Stomach (tissue), 9 donors: ENCODE data around the gene CHMP3. TPM values are rescaled to one million over a fixed set of nuclear protein-coding genes. Genes with fewer than 3 reads are reported as not detected.

Source experiments
- DNase-seq, 2 donors: peaks; one replicate each; pipeline versions ENCODE4 v3.0.0 to v3.0.0-alpha.2; 2013 to 2019
- H3K27ac ChIP-seq, 5 donors: fragments of 200-600 bp in 4 of 5; sonication (generic) in 4 of 5; one replicate each; pipeline ENCODE4 v1.5.1; 2013 to 2019; ENCODE audit warnings: mild to moderate bottlenecking in 1 of 5, moderate library complexity in 1 of 5
- H3K27me3 ChIP-seq, 3 donors: fragments of 200-600 bp; sonication (generic); one replicate each; pipeline ENCODE4 v1.5.1; 2017 to 2019; ENCODE audit warnings: mixed run types in 1 of 3
- H3K36me3 ChIP-seq, 4 donors: fragments of 200-600 bp; sonication (generic); 1 replicate in 3 of 4; 2 replicates in 1 of 4; pipeline ENCODE4 v1.5.1; 2016 to 2019
- H3K4me1 ChIP-seq, 4 donors: fragments of 200-600 bp; sonication (generic); one replicate each; pipeline ENCODE4 v1.5.1; 2016 to 2019
- H3K4me3 ChIP-seq, 4 donors: fragments of 200-600 bp; sonication (generic) in 3 of 4; one replicate each; pipeline ENCODE4 v1.5.1; 2016 to 2019; ENCODE audit warnings: mild to moderate bottlenecking in 1 of 4
- H3K9me3 ChIP-seq, 4 donors: fragments of 200-600 bp; sonication (generic); one replicate each; pipeline ENCODE4 v1.5.1; 2016 to 2019
- EP300 ChIP-seq: sonication (generic); formaldehyde crosslinking; IDR thresholded peaks from one replicate; pipeline ENCODE4 v1.6.1; 2017; ENCODE audit warnings: antibody characterized with exemption
- POLR2A ChIP-seq, 4 donors: fragments of 450-650 bp; IDR thresholded peaks; one replicate each; pipeline ENCODE4 v1.6.1; 2016; ENCODE audit warnings: antibody characterized with exemption in 4 of 4, control low read depth in 2 of 4, mild to moderate bottlenecking in 1 of 4, moderate library complexity in 1 of 4
- POLR2AphosphoS5 ChIP-seq, 3 donors: sonication (generic); formaldehyde crosslinking; IDR thresholded peaks; one replicate each; pipeline ENCODE4 v1.6.1; 2016; ENCODE audit warnings: antibody characterized with exemption in 3 of 3
- WGBS, 5 donors: extraction: QIAGEN DNeasy Blood & Tissue Kit in 3 of 5; methylation state at CpG; one replicate each; pipeline versions ENCODE4 v1.1.5 to v1.1.7; 2013 to 2018; 5-methylcytosine and 5-hydroxymethylcytosine counted together
- intact Hi-C: fragments of 100-400 bp; cut with DNase I; formaldehyde crosslinking; loops from one replicate; pipeline ENCODE4 v1.15.1; 2023; ENCODE audit warnings: low total_unique reads
- polyA plus RNA-seq, 3 donors: library from polyadenylated mRNA; stranded (reverse); fragments of 200-250 nt; gene quantifications; one replicate each; pipeline ENCODE4 v1.2.3, GENCODE V29; 2013
- total RNA-seq, 5 donors: library from RNA; depleted of rRNA; stranded (reverse); fragments of >200 nt; gene quantifications; one replicate each; pipeline versions ENCODE4 v1.1.0 to v1.2.3, GENCODE V29; 2014 to 2016
- TF ChIP-seq, protein P1 (sequence below), 7 experiments: fragments of 450-650 bp in 4 of 7; fragments of 200-600 bp in 3 of 7; sonication (generic) in 3 of 7; IDR thresholded peaks; one replicate each; pipeline ENCODE4 v1.5.1; 2016 to 2019; ENCODE audit warnings: antibody characterized with exemption in 7 of 7, control low read depth in 2 of 7, mild to moderate bottlenecking in 1 of 7
- donor health status: healthy with polysubstance abuse.
- donor health status: Bipolar disorder and iron deficiency.
- donor health status: healthy.

The CHMP3 gene
- total and polyA plus RNA-seq, 8 donors, result 25.7 to 158 (median 87.4) TPM

DNA sequence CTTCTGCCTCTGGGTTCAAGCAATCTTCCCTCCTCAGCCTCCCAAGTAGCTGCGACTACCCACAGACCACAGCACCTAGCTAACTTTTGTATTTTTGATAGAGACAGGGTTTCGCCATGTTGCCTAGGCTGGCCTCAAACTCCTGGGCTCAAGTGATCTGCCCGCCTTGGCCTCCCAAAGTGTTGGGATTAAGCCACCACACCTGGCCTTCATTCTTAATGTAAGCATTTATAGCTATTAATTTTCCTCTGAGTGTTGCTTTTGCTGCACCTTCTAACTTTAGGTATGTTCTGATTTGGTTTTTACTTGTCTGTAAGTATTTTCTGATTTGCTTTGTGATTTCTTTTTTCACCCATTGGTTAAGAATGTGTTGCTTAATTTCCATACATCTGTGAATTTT is 29.7 kb downstream of the CHMP3 start:
- no peak overlapping the region for H3K27ac ChIP-seq
- no peak for TF ChIP-seq POLR2AphosphoS5 (IDR thresholded peaks at IDR 0.05)
- TF ChIP-seq POLR2A (IDR thresholded peaks at IDR 0.05), result no peak
- TF ChIP-seq, protein P1, sequence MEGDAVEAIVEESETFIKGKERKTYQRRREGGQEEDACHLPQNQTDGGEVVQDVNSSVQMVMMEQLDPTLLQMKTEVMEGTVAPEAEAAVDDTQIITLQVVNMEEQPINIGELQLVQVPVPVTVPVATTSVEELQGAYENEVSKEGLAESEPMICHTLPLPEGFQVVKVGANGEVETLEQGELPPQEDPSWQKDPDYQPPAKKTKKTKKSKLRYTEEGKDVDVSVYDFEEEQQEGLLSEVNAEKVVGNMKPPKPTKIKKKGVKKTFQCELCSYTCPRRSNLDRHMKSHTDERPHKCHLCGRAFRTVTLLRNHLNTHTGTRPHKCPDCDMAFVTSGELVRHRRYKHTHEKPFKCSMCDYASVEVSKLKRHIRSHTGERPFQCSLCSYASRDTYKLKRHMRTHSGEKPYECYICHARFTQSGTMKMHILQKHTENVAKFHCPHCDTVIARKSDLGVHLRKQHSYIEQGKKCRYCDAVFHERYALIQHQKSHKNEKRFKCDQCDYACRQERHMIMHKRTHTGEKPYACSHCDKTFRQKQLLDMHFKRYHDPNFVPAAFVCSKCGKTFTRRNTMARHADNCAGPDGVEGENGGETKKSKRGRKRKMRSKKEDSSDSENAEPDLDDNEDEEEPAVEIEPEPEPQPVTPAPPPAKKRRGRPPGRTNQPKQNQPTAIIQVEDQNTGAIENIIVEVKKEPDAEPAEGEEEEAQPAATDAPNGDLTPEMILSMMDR (IDR thresholded peaks at IDR 0.05), result no peak
- TF ChIP-seq EP300, result no peak

DNA sequence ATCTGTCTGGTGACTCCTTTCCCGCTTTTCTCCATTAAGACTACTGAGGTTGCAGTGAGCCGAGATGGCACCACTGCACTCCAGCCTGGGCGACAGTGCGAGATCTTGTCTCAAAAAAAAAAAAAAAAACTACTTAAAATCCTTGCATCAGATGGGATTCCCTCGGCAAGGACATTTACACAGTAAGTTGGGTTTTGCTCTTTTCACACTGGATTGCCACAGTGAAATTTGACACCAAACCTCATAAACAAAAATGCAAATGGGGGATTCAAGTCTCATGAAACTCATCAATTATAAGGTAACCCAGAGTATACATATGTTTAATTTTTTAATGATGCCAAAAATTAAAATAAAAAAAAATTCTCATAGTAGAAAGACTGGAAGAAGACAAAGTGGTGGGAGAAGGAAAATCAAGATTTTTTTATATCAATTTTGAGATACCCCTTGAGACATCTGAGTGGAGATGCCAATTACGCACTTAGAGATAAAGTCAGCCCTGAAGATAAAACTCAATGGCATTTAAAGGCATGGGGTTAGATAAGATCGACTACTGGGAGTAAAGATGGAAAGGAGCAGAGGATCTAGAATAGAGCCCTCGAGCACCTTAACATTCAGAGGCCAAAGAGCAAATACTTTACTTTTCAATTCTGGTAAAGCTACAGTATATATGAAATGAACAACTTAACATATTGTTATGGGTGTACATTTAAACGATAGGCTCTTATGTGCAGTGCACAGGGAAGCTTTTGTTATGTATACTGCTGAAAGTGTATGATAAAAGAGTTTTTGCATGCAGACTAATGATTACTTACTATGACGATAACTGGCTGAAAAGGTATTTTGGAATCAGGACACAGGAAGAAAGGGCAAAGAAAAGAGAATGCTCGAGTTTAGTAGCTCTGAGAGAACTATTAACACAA is 37.6 kb downstream of the CHMP3 start:
- no peak overlapping the region for H3K27ac ChIP-seq
- 75 to 82% (median 78%) methylated on average over 11 of the region's 11 CpGs for WGBS, 5 donors
- no peak for DNase-seq
- peaks cover 0 to under 1% (median under 1%) of the 10 kb centered on the region in 4 donors for H3K9me3 ChIP-seq
- peaks cover 0 to 45% (median 42%) of the 10 kb centered on the region in 4 donors for H3K36me3 ChIP-seq
- no peaks in the 10 kb centered on the region for H3K4me1 ChIP-seq
- H3K4me3 ChIP-seq, result no peak overlapping the region
- no peaks in the 10 kb centered on the region for H3K27me3 ChIP-seq
- intact Hi-C loops, result no loop called here
- no peak for TF ChIP-seq POLR2AphosphoS5 (IDR thresholded peaks at IDR 0.05)
- TF ChIP-seq EP300, result no peak
- TF ChIP-seq, protein P1 (IDR thresholded peaks at IDR 0.05), result no peak
- no peak for TF ChIP-seq POLR2A (IDR thresholded peaks at IDR 0.05)

More for the DNA sequence above, 29.7 kb downstream of the CHMP3 start:
- whole genome bisulfite sequencing, 5 donors, result 91 to 100% (median 97%) methylated on average over 3 of the region's 3 CpGs
- intact Hi-C loops, result no loop called here
- H3K36me3 ChIP-seq, result peaks cover 0 to 8% (median 7%) of the 10 kb centered on the region in 4 donors
- H3K4me3 ChIP-seq, result no peak overlapping the region
- DNase-seq, result no peak
- H3K9me3 ChIP-seq, result peaks cover 0 to 8% (median 2%) of the 10 kb centered on the region in 4 donors
- no peaks in the 10 kb centered on the region for H3K4me1 ChIP-seq
- H3K27me3 ChIP-seq, result no peaks in the 10 kb centered on the region

DNA sequence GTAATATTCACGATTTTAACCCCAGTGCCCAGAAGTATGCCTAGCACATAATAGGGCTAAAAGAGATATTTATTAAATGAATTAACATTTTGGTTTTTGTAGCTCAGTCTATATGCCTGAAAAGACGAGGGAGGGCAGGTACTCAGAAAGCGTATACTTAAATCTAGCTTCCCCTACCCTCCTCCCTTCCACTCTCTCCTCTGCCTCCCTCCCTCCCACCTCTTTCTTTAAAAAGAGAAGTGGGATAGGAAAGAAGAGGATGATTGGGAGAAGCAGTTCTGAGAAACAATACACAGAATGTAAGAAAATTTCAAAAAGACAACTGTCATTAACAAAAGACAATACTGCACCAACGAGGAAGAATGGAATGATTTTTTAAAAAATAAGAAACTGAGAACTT is 39.8 kb downstream of the CHMP3 start:
- Histone ChIP-seq H3K9me3 (peaks cover 0 to 9% (median 6%) of the 10 kb centered on the region in 4 donors), H3K4me3 (no peak overlapping the region), H3K27me3 (no peaks in the 10 kb centered on the region), H3K36me3 (peaks cover 0 to 47% (median 40%) of the 10 kb centered on the region in 4 donors), H3K27ac (no peak overlapping the region), H3K4me1 (peaks cover 0 to 11% (median 4%) of the 10 kb centered on the region in 4 donors)
- intact Hi-C loops, result no loop called here
- 96 to 99% (median 97%) methylated on average over 4 of the region's 4 CpGs for WGBS, 5 donors
- no peak for DNase-seq
- TF ChIP-seq POLR2A (IDR thresholded peaks at IDR 0.05), result no peak
- TF ChIP-seq POLR2AphosphoS5 (IDR thresholded peaks at IDR 0.05), result no peak
- TF ChIP-seq, protein P1 (IDR thresholded peaks at IDR 0.05), result no peak
- no peak for TF ChIP-seq EP300

DNA sequence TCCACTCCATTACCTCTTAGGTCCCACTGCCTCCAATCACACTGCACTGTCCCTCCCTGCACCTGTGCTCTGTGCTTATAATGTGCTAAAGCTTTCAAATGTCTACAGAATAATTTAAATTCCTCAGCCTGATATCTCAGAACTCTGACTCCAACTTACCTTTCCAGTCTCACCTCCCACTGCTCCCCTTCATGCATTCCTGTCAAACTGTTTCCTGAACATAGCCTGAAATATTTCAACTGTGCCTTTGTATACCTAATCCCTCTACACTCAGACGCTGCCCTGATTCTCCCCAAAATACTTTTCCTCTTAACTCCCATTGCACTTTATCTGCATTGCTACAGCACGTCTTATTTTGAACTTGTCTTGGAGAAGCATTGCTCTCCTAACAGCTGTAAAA is 40.5 kb downstream of the CHMP3 start:
- peaks cover 0 to 39% (median 32%) of the 10 kb centered on the region in 4 donors for H3K36me3 ChIP-seq
- H3K27ac ChIP-seq, result no peak overlapping the region
- WGBS, 5 donors, result 83 to 89% (median 87%) methylated on average over 2 of the region's 2 CpGs
- DNase-seq, result no peak
- TF ChIP-seq, protein P1 (IDR thresholded peaks at IDR 0.05), result no peak
- TF ChIP-seq POLR2A (IDR thresholded peaks at IDR 0.05), result no peak
- TF ChIP-seq EP300, result no peak
- no peak for TF ChIP-seq POLR2AphosphoS5 (IDR thresholded peaks at IDR 0.05)
- peaks cover 0 to 13% (median 4%) of the 10 kb centered on the region in 4 donors for H3K4me1 ChIP-seq
- peaks cover 0 to 9% (median 6%) of the 10 kb centered on the region in 4 donors for H3K9me3 ChIP-seq
- intact Hi-C loops, result no loop called here
- H3K4me3 ChIP-seq, result no peak overlapping the region
- H3K27me3 ChIP-seq, result no peaks in the 10 kb centered on the region
